Activated CD8-positive, alpha-beta memory T cell treated with anti-CD3 and anti-CD28 coated beads, Interleukin-2, amount 50 U/mL, for 48 hours (primary cell): Measurements from ENCODE around the gene KLC3.
"Not testable (repeated sequence)": the region's sequence is repeated elsewhere in the genome, so short reads cannot be mapped to it uniquely, and the experiment has no call there.

Experiments
- DNase-seq: peaks from one replicate; pipeline ENCODE4 v3.0.0-alpha.2; 2020

The KLC3 gene

GRCh38 chr19:45340232-45340898 lies at the start of gene KLC3:
Gene KLC3, plus strand, starts transcription at chr19:45340750. Its CDS starts 4,792 bp downstream, at chr19:45345542.
- DNase-seq, result peak; percentile 77

GRCh38 chr19:45291834-45292233 lies 48.7 kb upstream of the KLC3 start:
- DNase-seq, result no peak

- peak; percentile 60 for DNase-seq
Measured at GRCh38 chr19:45293682-45294081, 46.9 kb upstream of the KLC3 start.

- DNase-seq, result no peak
Measured at GRCh38 chr19:45294291-45295029, 46.1 kb upstream of the KLC3 start.

- DNase-seq, result no peak
Measured at GRCh38 chr19:45295873-45296272, 44.7 kb upstream of the KLC3 start.

GRCh38 chr19:45296355-45296754 lies 44.2 kb upstream of the KLC3 start:
- no peak for DNase-seq

GRCh38 chr19:45297674-45298073 lies 42.9 kb upstream of the KLC3 start:
- DNase-seq, result no peak

- no peak for DNase-seq
Measured at GRCh38 chr19:45298264-45298663, 42.3 kb upstream of the KLC3 start.

- no peak for DNase-seq
Measured at GRCh38 chr19:45299719-45300118, 40.8 kb upstream of the KLC3 start.

- DNase-seq, result no peak
Measured at GRCh38 chr19:45302416-45302815, 38.1 kb upstream of the KLC3 start.

GRCh38 chr19:45303269-45304060 lies 37.1 kb upstream of the KLC3 start:
- DNase-seq, result no peak

GRCh38 chr19:45304141-45304926 lies 36.2 kb upstream of the KLC3 start:
- no peak for DNase-seq

GRCh38 chr19:45305007-45305406 lies 35.5 kb upstream of the KLC3 start:
- DNase-seq, result no peak

- no peak for DNase-seq
Measured at GRCh38 chr19:45305421-45305820, 35.1 kb upstream of the KLC3 start.

- no peak for DNase-seq
Measured at GRCh38 chr19:45306040-45306439, 34.5 kb upstream of the KLC3 start.

GRCh38 chr19:45306518-45307027 lies 34.0 kb upstream of the KLC3 start:
- no peak for DNase-seq

GRCh38 chr19:45307361-45307760 lies 33.2 kb upstream of the KLC3 start:
- no peak for DNase-seq

GRCh38 chr19:45309322-45309721 lies 31.2 kb upstream of the KLC3 start:
- not testable (repeated sequence) for DNase-seq

- DNase-seq, result no peak
Measured at GRCh38 chr19:45311621-45312020, 28.9 kb upstream of the KLC3 start.

GRCh38 chr19:45312285-45312684 lies 28.3 kb upstream of the KLC3 start:
- not testable (repeated sequence) for DNase-seq

- no peak for DNase-seq
Measured at GRCh38 chr19:45314708-45315245, 25.8 kb upstream of the KLC3 start.

- DNase-seq, result no peak
Measured at GRCh38 chr19:45315304-45315703, 25.2 kb upstream of the KLC3 start.
